ENCODE data around the gene OVOL2. TPM values are rescaled to one million over a fixed set of nuclear protein-coding genes. Genes with fewer than 3 reads are reported as not detected.

Gene OVOL2
- polyA plus RNA-seq, 1 donor from 2014 or later = not detected

DNA sequence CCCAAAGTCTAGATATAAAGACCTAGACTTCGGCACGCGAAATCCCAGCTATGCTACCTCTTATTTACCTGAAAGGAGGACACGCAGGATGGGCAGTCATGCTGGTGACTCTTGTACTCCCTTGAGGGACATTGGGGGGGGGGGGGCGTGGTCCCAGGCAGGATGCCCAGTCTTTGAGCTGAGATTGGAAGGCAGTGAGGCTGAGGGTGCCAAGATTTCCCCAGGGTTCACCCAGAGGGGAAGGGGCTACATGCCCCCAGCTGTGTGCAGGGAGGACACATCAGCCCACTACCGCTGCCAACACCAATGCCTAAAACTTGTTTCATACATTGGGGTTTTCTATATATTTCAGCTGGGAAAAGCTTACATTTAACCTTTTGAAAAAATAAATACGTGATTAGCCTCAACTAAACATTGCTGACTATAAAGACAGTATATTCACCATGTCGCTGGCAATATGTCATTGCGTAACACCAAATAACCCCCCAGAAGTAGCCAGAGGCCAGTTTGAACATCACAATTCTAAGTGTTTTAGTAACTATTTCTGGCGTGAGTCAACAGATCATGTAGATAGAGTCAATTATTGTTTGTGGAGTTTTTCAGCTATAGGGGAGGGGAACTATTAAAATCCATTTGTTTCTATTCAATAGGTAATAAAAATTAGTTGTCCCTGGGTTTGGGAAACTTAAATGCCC lies 67.3 kb downstream of the OVOL2 start:
- H3K27me3 ChIP-seq (ENCODE audit: insufficient read depth, low read depth, low read length) = no peaks in the 10 kb centered on the region
- no peaks in the 10 kb centered on the region for H3K9me3 ChIP-seq (ENCODE audit: low read length)
- H3K4me2 ChIP-seq (ENCODE audit: low read length) = no peak overlapping the region
- no peaks in the 10 kb centered on the region for H3F3A ChIP-seq (ENCODE audit: insufficient read depth, low read length, poor library complexity, severe bottlenecking)
- TF ChIP-seq MXI1 (conservative IDR thresholded peaks at IDR 0.05; ENCODE audit: poor library complexity, severe bottlenecking) (no peak), EZH2 (IDR thresholded peaks at IDR 0.05; ENCODE audit: borderline replicate concordance, insufficient read depth, low read length, poor library complexity, severe bottlenecking) (no peak), POLR2AphosphoS5 (IDR thresholded peaks at IDR 0.05) (no peak), TAF1 (IDR thresholded peaks at IDR 0.05; ENCODE audit: low read depth) (no peak), RAD21 (conservative IDR thresholded peaks at IDR 0.05) (no peak), SMC3 (conservative IDR thresholded peaks at IDR 0.05; ENCODE audit: poor library complexity) (no peak), EP300 (conservative IDR thresholded peaks at IDR 0.05; ENCODE audit: poor library complexity, severe bottlenecking) (no peak)
- TF ChIP-seq, protein P1, sequence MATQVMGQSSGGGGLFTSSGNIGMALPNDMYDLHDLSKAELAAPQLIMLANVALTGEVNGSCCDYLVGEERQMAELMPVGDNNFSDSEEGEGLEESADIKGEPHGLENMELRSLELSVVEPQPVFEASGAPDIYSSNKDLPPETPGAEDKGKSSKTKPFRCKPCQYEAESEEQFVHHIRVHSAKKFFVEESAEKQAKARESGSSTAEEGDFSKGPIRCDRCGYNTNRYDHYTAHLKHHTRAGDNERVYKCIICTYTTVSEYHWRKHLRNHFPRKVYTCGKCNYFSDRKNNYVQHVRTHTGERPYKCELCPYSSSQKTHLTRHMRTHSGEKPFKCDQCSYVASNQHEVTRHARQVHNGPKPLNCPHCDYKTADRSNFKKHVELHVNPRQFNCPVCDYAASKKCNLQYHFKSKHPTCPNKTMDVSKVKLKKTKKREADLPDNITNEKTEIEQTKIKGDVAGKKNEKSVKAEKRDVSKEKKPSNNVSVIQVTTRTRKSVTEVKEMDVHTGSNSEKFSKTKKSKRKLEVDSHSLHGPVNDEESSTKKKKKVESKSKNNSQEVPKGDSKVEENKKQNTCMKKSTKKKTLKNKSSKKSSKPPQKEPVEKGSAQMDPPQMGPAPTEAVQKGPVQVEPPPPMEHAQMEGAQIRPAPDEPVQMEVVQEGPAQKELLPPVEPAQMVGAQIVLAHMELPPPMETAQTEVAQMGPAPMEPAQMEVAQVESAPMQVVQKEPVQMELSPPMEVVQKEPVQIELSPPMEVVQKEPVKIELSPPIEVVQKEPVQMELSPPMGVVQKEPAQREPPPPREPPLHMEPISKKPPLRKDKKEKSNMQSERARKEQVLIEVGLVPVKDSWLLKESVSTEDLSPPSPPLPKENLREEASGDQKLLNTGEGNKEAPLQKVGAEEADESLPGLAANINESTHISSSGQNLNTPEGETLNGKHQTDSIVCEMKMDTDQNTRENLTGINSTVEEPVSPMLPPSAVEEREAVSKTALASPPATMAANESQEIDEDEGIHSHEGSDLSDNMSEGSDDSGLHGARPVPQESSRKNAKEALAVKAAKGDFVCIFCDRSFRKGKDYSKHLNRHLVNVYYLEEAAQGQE (IDR thresholded peaks at IDR 0.05; ENCODE audit: borderline replicate concordance) = no peak
- TF ChIP-seq, protein P2, sequence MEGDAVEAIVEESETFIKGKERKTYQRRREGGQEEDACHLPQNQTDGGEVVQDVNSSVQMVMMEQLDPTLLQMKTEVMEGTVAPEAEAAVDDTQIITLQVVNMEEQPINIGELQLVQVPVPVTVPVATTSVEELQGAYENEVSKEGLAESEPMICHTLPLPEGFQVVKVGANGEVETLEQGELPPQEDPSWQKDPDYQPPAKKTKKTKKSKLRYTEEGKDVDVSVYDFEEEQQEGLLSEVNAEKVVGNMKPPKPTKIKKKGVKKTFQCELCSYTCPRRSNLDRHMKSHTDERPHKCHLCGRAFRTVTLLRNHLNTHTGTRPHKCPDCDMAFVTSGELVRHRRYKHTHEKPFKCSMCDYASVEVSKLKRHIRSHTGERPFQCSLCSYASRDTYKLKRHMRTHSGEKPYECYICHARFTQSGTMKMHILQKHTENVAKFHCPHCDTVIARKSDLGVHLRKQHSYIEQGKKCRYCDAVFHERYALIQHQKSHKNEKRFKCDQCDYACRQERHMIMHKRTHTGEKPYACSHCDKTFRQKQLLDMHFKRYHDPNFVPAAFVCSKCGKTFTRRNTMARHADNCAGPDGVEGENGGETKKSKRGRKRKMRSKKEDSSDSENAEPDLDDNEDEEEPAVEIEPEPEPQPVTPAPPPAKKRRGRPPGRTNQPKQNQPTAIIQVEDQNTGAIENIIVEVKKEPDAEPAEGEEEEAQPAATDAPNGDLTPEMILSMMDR (IDR thresholded peaks at IDR 0.05; ENCODE audit: poor library complexity, severe bottlenecking) = no peak
- no peaks in the 10 kb centered on the region for H4K20me1 ChIP-seq (ENCODE audit: insufficient read depth)
- H3K36me3 ChIP-seq (ENCODE audit: insufficient read depth, low read length) = no peaks in the 10 kb centered on the region
- H2AFZ ChIP-seq (ENCODE audit: low read depth, low read length) = no peak overlapping the region
- H3K9me2 ChIP-seq (ENCODE audit: insufficient read depth, low read length) = no peaks in the 10 kb centered on the region
- H3K4me3 ChIP-seq (ENCODE audit: low read length) = no peak overlapping the region
- H3K9ac ChIP-seq (ENCODE audit: low read length) = no peak overlapping the region
- H3K27ac ChIP-seq (ENCODE audit: low read length) = no peak overlapping the region
- no peaks in the 10 kb centered on the region for H3K79me2 ChIP-seq (replicated peaks; ENCODE audit: insufficient read depth, low read length)

DNA sequence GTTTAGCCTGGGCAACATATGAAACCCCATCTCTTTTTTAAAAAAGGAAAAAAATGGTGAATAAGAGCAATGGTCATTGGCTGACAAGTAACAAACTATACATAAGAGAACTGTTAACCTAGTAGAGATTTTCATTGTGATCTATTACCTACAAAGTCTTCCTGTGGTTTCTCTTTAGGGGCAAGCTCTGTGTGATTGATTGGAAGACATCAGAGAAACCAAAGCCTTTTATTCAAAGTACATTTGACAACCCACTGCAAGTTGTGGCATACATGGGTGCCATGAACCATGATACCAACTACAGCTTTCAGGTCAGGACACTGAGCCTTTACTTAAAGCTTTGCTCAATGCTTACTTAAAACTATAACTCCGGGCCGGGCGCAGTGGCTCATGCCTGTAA lies 69.7 kb downstream of the OVOL2 start:
- Histone ChIP-seq H3K79me2 (replicated peaks; ENCODE audit: insufficient read depth, low read length) (no peaks in the 10 kb centered on the region), H3K4me2 (ENCODE audit: low read length) (no peak overlapping the region), H3F3A (ENCODE audit: insufficient read depth, low read length, poor library complexity, severe bottlenecking) (no peaks in the 10 kb centered on the region)

More for the DNA sequence above, 69.7 kb downstream of the OVOL2 start:
- no peak overlapping the region for H3K9ac ChIP-seq (ENCODE audit: low read length)
- no peaks in the 10 kb centered on the region for H3K9me2 ChIP-seq (ENCODE audit: insufficient read depth, low read length)
- no peaks in the 10 kb centered on the region for H3K9me3 ChIP-seq (ENCODE audit: low read length)
- H4K20me1 ChIP-seq (ENCODE audit: insufficient read depth) = no peaks in the 10 kb centered on the region
- H3K27me3 ChIP-seq (ENCODE audit: insufficient read depth, low read depth, low read length) = no peaks in the 10 kb centered on the region
- H3K4me3 ChIP-seq (ENCODE audit: low read length) = no peak overlapping the region
- TF ChIP-seq MXI1 (conservative IDR thresholded peaks at IDR 0.05; ENCODE audit: poor library complexity, severe bottlenecking) (no peak), RAD21 (conservative IDR thresholded peaks at IDR 0.05) (no peak), TAF1 (IDR thresholded peaks at IDR 0.05; ENCODE audit: low read depth) (no peak), SMC3 (conservative IDR thresholded peaks at IDR 0.05; ENCODE audit: poor library complexity) (no peak), EZH2 (IDR thresholded peaks at IDR 0.05; ENCODE audit: borderline replicate concordance, insufficient read depth, low read length, poor library complexity, severe bottlenecking) (no peak), POLR2AphosphoS5 (IDR thresholded peaks at IDR 0.05) (no peak), EP300 (conservative IDR thresholded peaks at IDR 0.05; ENCODE audit: poor library complexity, severe bottlenecking) (no peak)
- TF ChIP-seq, protein P2 (IDR thresholded peaks at IDR 0.05; ENCODE audit: poor library complexity, severe bottlenecking) = no peak
- TF ChIP-seq, protein P1 (IDR thresholded peaks at IDR 0.05; ENCODE audit: borderline replicate concordance) = no peak
- H3K27ac ChIP-seq (ENCODE audit: low read length) = no peak overlapping the region
- no peaks in the 10 kb centered on the region for H3K36me3 ChIP-seq (ENCODE audit: insufficient read depth, low read length)
- H2AFZ ChIP-seq (ENCODE audit: low read depth, low read length) = no peak overlapping the region
